ENCODE data around the gene FLNB.

- TF ChIP-seq CTCF (IDR thresholded peaks at IDR 0.05) = no peak
- TF ChIP-seq POLR2A (IDR thresholded peaks at IDR 0.05) = no peak
These were observed 176.2 kb downstream of the FLNB start for GRCh38 chr3:58184309-58184981.
